GM18909 (cell line): ENCODE results near the gene CDC42SE2.
"Not testable (repeated sequence)": the region's sequence is repeated elsewhere in the genome, so short reads cannot be mapped to it uniquely, and the experiment has no call there.

ENCODE experiments used
- ATAC-seq: cut with Tn5 transposase; IDR thresholded peaks from one replicate; pipeline ENCODE4 v1.9.1; 2021; ENCODE audit warnings: mild to moderate bottlenecking; ENCODE audit not compliant: unreplicated experiment, poor library complexity

CDC42SE2 gene

DNA sequence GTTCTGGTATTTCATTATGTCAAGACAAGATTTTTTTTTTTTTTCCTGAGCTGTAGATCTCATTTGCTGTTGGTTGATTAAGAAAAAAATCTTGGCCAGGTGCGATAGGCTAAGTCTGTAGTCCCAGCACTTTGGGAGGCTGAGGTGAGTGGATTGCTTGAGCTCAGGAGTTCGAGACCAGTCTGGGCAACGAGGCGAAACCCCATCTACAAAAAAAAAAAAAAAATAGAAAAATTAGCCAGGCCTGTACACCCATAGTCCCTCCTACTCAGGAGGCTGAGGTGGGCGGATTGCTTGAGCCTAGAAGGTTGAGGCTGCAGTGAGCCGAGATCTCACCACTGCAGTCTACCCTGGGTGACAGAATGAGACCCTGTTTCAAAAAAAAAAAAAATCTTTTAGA lies 12.2 kb downstream of the CDC42SE2 start:
- ATAC-seq = peak; percentile 29

DNA sequence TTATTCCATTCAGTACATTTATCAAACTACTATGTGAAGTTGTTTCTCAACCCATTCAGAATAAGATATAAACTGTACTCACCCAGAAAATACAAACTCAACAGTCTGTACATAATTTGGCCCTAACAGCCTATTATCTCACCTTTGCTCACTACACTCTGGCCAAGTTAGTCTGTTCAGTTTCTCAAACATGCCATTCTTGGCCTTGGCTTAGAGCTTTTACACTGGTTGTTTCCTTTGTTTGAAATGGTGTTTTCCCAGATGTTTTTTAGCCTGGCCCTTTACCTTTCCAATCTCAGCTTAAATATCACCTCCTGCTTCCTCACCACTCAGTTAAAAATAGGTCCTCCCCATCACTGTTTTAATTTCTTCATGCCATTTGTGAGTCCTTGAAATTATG lies 13.6 kb downstream of the CDC42SE2 start:
- no peak for ATAC-seq

DNA sequence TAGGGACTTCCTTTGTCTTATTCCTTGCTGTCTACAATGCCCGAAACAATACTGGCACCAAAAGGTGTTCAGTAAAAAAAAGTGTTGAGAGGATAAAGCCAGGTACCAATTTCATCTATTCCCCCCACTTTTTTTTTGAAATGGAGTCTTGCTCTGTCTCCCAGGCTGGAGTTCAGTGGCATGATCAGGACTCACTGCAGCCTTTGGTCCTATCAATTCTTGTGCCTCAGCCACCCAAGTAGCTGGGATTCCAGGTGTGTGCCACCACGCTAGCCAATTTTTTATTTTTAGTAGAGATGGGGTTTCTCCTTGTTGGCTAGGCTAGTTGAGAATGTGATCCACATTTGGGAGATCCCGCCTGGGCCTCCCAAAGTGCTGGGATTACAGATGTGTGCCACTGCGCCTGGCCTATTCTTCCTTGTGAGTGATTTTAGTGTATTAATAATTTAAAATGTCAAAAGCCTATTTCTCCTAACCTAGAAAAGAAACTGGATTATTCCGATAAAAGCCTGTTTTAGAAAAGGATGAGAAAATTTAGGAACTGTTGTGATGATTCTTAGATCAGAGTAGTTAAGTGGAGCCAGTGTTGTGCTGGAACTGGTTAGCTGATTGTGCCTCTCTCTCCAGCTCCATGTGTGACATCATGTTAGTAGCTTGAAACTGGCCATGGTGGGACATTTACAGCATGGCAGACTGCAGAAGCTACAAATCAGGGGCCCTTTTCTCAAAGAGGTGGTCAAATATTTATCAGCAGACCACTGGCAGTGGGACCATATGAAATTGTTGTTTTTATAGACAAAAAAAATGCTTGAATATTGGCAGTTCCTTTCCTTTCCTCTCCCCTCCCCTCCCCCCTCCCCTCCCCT lies 14.3 kb downstream of the CDC42SE2 start:
- ATAC-seq = no peak

DNA sequence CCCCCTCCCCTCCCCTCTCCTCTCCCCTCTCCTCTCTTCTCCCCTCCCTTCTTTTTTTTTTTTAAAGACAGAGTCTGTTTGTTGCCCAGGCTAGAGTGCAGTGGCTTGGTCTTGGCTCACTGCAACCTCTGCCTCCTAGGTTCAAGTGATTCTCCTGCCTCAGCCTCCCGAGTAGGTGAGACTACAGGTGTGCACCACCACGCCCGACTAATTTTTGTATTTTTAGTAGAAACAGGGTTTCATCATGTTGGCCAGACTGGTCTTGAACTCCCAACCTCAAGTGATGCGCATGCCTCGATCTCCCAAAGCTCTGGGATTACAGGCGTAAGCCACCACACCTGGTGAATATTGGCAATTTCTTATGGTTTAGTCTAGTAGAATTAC lies 14.9 kb downstream of the CDC42SE2 start:
- not testable (repeated sequence) for ATAC-seq

DNA sequence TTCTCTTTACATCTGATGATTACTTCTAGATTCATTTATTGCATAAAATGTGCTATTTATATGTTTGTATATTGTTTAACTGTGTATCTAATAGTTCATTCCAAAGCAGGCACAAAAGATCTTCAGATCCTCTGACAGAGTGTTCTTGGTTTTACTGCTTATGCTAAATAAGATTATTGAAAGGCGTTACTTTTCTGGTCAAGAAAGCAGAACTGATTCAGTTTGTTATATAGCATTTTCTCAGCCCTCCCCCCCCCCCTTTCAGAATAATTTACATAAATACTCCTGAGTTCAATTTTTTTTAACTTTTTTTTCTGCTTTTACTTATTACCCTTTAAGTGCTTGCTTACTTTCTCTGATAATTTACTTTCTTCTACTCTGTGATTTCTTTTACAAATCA lies 15.4 kb downstream of the CDC42SE2 start:
- ATAC-seq = no peak

DNA sequence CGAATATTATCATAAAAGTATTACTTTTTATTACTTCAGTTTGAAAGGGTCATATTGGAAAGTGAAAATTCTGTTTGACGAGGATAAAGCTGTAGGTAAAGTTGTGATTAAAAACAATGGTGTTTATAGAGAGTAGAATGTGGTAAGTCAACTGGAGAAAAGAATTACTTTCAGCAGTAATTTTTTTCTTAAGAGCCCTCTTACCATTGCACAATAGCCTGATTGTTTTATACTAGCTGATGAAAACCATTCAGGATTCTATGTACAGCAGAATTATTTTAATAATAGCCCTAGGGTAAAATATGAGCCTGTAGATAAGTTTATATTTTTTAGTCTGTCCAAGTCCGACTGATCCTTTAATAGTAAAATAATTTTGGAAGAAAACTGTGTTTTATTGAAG lies 16.6 kb downstream of the CDC42SE2 start:
- ATAC-seq = no peak

DNA sequence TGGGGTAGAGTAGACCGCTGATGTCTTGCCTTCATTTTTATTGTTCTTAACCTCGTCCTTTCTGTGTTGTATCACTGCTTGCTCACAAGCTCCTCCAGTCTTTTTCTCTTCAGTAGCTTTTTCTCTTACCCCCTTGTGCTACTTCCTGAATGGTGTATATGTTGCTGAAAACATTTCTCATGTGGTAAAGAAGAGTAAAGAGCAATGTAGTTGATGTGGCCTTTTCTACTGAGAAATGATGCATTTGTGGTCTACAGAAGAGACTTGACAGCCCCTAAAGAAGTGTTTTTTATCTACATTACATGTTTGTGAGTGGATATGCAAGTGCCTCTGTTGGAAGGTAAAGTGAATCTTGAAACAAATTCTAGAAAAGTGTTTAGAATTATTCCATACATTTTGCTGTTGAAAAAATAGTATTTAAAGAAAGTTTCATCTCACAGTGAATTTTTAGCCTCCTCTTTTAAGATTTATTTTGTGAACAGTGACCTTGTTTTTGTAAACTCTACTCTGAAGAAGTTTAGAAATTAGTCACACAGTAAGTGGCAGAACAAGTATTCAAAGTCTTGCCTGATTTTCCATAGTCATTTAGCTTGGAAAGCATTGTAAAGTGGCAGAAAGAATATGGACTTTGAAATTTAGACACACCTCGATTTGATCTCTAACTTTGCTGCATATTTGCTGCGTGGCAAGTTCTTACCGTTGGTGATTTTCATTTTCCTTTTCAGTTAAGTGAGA lies 17.4 kb downstream of the CDC42SE2 start:
- ATAC-seq = peak; percentile 51

DNA sequence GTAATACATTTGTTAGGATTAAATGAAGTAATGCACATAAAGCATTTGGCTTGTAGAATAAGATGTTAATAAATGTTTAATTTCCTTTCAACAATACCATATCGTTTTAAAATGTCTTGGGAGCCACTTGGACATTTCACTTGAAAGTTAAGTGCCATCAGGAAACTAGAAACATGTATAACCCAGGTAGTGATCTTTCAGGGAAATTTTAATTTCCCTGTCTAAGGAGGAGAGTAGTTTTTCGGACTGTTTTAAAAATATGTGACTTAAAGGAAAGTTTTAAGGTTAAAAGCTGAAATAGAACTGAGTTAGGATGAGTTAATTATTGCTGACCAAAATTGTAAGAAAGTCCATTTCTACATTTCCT lies 18.0 kb downstream of the CDC42SE2 start:
- ATAC-seq = no peak

DNA sequence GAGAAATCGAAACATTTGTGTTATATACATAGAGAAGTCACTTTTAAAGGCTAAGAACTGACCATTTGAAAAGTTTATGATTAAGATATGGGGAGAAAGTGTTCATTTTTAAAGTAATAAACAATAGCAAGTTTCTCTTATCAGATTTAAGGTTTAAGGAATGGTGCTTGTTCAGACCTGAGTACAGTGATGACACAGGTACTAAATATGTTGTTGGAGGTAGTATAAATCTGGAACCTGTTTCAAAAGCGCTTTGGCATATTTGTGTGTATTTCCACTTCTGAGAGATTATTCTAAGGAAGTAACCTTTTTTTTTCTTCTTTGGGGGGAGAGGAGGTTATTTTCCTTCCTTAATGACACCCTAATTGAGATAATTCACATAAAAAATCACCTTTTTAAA lies 18.4 kb downstream of the CDC42SE2 start:
- no peak for ATAC-seq

DNA sequence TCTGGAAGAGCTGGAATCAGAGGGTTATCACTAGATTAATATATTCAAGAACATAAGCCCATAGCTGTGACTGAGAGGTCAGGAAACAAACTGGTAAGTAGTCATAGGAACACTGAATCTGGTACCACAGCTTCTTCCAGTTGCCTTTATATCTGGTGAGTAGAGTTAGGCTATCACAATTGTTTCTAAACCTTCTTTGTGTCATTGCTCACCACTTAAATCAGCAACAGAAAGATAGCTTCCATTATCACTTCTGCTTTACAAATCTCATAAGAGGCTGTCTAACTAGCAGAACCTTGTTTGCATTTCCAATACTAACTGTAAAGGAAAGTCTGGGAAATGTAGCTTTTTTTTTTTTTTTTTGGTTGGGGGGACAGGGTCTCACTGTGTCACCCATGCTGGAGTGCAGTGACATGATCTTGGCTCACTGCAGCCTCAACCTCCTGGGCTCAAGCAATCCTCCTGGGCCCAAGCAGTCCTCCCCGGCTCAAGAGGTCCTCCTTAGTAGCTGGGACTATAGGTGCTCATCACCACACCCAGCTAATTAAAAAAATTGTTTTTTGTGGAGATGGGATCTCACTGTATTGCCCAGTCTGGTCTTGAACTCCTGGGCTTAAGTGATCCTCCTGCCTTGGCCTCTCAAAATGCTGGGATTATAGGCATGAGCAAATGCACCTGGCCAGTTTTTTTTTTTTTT lies 22.0 kb downstream of the CDC42SE2 start:
- peak; percentile 31 for ATAC-seq

DNA sequence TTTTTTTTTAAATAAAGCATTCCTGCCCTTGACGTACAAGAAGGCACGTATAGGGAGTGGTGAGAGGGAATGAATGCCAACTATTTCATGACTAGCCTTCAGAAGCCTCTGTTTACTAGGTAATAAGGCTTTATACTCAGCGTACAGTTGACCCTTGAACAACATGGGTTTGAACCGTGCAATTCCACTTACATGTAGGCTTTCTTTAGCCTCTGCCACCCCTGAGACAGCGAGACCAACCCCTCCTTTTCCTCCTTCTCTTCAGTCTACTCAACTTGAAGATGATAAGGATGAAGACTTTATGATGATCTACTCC lies 22.5 kb downstream of the CDC42SE2 start:
- ATAC-seq = no peak

DNA sequence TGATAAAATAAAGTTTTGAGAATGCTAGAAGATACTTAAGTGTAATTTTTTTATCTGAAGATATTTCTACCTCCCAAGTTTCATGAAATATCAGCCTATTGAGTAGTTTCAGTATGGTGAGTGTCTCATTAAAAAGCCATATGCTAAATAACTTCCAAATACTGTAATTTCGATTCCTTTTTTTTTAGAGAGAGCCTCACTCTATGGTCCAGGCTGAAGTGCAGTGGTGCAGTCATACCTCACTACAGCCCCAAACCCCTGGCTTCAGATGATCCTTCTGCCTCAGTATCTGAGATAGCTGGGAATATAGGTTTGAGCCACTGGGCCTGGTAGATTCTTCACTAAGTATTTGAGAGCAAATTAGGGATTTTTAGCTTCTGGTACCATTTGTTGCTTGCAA lies 24.5 kb downstream of the CDC42SE2 start:
- peak; percentile 31 for ATAC-seq

DNA sequence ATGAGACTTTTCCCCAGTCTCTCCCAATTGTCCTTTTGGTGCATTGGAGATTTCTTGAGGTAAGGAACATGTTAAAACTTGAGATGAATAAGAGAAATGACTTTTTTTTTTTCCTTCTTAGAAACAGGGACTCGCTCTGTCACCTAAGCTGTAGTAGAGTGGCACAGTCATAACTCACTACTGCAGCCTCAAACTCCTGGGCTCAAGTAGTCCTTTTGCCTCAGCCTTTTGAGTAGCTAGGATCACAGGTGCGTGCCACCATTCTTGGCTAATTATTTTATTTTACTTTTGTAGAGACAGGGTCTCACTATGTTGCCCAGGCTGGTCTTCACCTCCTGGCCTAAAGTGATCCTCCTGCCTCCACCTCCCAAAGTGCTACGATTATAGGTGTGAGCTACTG lies 25.9 kb downstream of the CDC42SE2 start:
- peak; percentile 49 for ATAC-seq

DNA sequence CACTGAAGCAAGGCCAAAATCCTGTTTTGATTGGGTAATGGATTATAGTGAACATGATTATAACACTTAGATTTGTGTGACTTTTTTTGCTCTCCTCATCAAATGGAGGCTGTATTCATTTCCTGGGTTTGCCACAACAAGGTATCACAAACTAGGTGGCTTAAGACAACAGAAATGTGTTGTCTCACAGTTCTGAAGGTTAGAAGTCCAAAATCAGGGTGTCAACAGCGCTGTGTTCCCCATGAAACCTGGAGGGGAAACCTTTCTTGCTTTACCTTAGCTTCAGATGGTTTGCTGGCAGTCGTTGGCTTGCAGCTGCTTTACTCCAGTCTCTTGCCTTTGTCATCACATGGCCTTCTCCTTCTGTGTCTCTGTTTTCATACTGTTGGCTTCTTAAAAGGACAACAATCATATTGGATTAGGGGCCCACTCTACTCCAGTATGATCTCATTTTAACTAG lies 32.4 kb downstream of the CDC42SE2 start:
- no peak for ATAC-seq

DNA sequence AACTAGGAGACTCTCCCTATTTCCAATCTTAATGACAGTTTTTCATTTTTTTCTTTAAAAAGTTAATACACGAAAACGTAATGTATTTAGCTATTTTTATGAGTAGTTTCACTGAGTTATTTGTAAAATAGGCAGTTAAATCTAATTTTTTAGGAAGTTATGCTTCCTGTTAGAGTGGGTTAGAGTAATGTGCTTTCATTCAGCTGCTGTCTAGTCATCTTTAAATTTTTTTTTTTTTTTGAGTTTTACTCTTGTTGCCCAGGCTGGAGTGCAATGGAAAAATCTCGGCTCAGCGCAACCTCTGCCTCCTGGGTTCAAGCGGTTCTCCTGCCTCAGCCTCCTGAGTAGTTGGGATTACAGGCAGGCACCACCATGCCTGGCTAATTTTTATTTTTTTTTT lies 34.0 kb downstream of the CDC42SE2 start:
- no peak for ATAC-seq

DNA sequence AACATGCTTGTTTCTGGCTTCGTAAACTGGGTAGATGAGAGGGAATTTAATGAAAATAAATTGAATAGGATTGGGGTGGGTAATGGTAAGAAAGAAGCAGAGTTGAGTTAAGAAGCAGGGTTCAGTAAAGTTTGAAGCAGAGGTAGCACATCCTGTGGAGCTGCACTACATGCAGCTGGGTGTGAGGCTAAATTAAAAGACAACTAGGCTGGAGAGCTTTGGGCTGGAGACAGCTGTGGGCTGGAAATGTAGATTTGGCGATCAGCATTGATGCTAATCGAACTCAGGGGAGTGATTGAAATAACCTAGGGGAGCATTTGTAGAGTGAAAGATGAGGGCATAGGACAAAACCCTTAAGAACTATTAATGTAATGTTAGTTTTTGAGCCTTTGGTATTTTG lies 35.6 kb downstream of the CDC42SE2 start:
- ATAC-seq = no peak

DNA sequence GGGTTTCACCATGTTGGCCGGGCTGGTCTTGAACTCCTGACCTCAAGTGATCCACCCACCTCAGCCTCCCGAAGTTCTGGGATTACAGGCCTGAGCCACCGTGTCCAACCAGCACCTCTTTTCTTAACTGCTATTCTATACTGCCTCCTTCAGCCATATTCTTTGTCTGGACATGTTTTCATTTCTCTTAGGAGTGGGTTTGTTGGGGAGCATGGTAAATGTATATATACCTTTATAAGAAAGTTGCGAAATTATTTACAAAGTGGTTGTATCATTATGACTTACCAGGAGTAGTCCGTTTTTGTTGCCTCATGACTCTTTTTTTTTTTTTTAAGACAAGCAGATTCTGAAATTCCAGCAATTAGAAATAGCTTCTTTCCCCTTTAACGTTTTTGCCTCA lies 38.7 kb downstream of the CDC42SE2 start:
- no peak for ATAC-seq

DNA sequence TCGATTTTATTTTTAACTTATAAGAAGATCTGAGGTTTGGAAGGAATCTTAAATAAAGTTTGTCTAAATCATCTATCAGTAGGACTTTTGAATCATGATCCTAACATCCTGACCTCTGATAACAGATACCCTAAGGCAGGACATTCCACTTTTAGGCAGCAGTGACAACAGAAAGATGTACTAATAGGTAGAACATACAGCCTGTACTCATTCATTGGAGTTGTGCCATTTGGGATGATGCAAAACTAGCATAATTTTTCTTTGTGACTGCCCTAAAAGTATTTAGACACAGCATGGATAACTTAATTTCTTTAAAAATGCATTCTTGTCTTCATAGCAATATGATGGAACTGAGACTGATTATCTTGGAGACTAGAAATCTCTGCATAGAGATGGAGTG lies 39.7 kb downstream of the CDC42SE2 start:
- no peak for ATAC-seq

DNA sequence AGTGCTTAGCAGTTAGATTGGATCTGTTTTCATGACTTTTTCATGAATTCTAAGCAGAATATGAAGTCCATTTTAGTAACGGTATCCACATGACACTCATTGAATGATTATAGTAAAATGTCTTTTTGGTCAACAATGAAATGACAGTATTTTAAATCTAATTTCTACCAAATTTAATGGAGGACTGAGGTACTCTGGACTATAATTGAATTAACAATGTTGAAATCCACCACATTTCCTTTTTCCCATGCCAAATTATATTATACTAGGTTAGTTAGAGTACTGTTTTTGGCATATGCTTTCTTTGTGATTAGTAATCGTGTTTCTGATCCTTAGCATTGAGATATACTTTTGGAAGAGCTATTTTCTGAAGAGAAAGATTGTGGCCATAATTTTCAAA lies 40.6 kb downstream of the CDC42SE2 start:
- ATAC-seq = no peak

DNA sequence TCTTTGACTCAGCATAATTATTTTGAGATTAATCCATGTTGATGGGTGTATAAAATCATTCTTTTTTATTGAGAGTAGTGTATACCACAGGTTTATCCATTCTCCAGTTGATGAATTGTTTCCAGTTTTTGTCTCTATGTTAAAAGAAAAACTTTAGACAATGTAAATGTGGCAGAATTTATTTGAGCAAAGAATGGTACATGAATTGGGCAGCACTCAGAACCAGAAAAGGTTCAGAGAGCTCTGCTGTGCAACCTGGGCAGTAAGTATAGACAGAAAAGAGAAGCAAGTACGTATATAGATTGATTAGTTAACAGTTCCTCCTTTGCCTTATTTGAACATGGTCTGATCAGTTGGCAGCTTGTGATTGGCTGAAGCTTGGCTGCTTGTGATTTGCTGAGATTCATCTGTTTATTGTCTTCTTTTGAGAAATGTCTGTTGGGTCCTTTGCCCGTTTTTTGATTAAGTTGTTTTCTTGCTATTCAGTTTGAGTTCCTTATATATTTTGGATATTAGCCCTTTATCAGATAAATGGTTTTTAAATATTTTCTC lies 41.4 kb downstream of the CDC42SE2 start:
- ATAC-seq = no peak

DNA sequence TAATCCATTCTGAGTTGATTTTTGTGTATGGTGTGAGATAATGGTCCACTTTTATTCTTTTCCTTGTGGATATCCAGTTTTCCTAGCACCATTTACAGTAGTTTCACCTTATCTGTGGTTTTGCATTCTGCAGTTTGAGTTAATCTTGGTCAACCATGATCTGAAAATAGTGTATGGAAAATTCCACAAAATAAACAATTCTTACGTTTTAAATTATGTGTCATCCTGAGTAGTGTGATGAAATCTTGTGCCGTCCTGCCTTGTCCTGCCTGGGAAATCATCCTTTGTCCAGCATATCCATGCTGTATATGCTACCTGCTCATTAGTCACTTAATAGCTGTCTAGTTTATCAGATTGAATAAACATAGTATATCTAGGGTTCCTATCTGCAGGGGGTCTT lies 42.1 kb downstream of the CDC42SE2 start:
- ATAC-seq = no peak
